ENCODE measurements around the gene SZRD1. TPM values are rescaled to one million over a fixed set of nuclear protein-coding genes. Genes with fewer than 3 reads are reported as not detected.

The SZRD1 gene
- total RNA-seq, 1 donor = 72.5 TPM

DNA sequence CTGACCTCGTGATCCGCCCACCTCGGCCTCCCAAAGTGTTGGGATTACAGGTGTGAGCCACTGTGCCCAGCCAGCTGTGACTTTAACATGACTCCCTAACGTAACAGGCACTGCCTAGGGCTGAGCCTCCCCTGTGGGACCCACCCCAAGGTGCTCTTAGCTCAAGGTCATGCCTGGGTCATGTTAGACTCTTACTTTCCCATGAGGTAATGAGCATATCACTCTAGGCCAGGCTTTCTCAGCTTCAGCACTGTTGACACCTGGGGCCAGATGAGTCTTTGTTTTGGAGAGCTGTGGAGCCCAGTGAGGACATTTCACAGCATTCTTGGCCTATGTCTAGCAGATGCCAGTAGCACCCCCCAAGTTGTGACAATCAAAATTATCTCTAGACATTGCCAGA lies 78.0 kb downstream of the SZRD1 start:
- no peak for DNase-seq (ENCODE audit: low read depth)
- H3K4me3 ChIP-seq (ENCODE audit: low read depth, low read length) = no peak overlapping the region
- TF ChIP-seq, protein P1, sequence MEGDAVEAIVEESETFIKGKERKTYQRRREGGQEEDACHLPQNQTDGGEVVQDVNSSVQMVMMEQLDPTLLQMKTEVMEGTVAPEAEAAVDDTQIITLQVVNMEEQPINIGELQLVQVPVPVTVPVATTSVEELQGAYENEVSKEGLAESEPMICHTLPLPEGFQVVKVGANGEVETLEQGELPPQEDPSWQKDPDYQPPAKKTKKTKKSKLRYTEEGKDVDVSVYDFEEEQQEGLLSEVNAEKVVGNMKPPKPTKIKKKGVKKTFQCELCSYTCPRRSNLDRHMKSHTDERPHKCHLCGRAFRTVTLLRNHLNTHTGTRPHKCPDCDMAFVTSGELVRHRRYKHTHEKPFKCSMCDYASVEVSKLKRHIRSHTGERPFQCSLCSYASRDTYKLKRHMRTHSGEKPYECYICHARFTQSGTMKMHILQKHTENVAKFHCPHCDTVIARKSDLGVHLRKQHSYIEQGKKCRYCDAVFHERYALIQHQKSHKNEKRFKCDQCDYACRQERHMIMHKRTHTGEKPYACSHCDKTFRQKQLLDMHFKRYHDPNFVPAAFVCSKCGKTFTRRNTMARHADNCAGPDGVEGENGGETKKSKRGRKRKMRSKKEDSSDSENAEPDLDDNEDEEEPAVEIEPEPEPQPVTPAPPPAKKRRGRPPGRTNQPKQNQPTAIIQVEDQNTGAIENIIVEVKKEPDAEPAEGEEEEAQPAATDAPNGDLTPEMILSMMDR (IDR thresholded peaks at IDR 0.05; ENCODE audit: insufficient read depth, low read depth, low read length) = no peak

DNA sequence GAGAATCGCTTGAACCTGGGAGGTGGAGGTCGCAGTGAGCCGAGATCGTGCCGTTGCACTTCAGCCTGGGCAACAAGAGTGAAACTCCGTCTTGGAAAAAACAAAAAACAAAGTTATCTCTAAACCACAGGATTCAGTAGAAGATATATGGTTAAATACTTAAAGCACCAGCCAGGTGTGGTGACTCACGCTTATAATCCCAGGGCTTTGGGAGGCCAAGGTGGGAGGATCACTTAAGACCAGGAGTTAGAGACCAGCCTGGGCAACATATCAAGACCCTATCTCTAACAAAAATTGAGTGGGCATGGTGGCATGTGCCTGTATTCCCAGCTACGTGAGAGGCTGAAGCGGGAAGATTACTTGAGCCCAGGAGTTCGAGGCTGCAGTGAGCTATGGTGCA lies 79.1 kb downstream of the SZRD1 start:
- no peak for DNase-seq (ENCODE audit: low read depth)
- TF ChIP-seq, protein P1 (IDR thresholded peaks at IDR 0.05; ENCODE audit: insufficient read depth, low read depth, low read length) = no peak
- no peak overlapping the region for H3K4me3 ChIP-seq (ENCODE audit: low read depth, low read length)

DNA sequence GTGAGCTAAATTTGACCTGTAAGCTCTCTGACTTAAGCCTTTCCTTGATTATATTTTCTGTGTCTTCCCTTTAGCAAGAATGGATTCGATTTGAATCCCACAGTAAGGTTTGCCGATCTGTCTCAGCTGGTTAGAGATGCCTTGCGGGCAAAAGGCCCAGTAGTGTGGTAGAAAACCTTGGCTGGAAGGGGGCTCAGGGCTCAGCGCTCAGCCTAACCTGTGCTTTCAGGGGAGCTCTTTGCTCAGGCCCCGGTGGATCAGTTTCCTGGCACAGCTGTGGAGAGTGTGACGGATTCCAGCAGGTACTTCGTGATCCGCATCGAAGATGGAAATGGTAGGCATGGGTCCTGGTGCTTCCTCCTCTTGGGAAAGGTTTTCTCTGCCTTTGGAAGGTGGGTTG lies 80.6 kb downstream of the SZRD1 start:
- H3K4me3 ChIP-seq (ENCODE audit: low read depth, low read length) = no peak overlapping the region
- TF ChIP-seq, protein P1 (IDR thresholded peaks at IDR 0.05; ENCODE audit: insufficient read depth, low read depth, low read length) = no peak
- no peak for DNase-seq (ENCODE audit: low read depth)

Other genes with a start within 250 kb of the SZRD1 start
- 47.0 and 104 TPM in 2 replicates for gene EPHA2, start 211.2 kb upstream of the SZRD1 start, total RNA-seq
- 9.9 and 11.6 TPM in 2 replicates for gene ARHGEF19, start 154.6 kb upstream of the SZRD1 start, total RNA-seq
- 13.0 and 15.1 TPM in 2 replicates for gene CPLANE2, start 130.1 kb upstream of the SZRD1 start, total RNA-seq
- 15.1 and 16.0 TPM in 2 replicates for gene FBXO42, start 14.8 kb upstream of the SZRD1 start, total RNA-seq
- gene SPATA21, start 70.2 kb downstream of the SZRD1 start, total RNA-seq = under 0.01 TPM in 1 of 2 replicates, not detected in the other
- gene NECAP2, start 73.5 kb downstream of the SZRD1 start, total RNA-seq = 90.5 and 104 TPM in 2 replicates
- gene RNU1-1, start 147.0 kb downstream of the SZRD1 start, total RNA-seq = under 0.01 TPM in 1 of 2 replicates, not detected in the other
- 52.2 and 60.9 TPM in 2 replicates for gene NBPF1, start 246.3 kb downstream of the SZRD1 start, total RNA-seq

Data from fibroblast of villous mesenchyme (primary cell).